HepG2 (cell line): Measurements from ENCODE around the gene MFRP.

Source experiments
- CHD2 ChIP-seq: IDR thresholded peaks from 2 replicates; pipeline ENCODE4 v1.6.1; 2011; ENCODE audit warnings: low read depth, low read length, improper control_type of control experiment
- CREB1 ChIP-seq, 2 experiments: fragments of 450-650 bp in 1 of 2; IDR thresholded peaks; 2 replicates each; pipeline ENCODE4 v1.6.1; 2016 to 2017; ENCODE audit warnings: control low read depth in 1 of 2, mild to moderate bottlenecking in 1 of 2, missing compliant biosample characterization in 1 of 2, missing genetic modification characterization in 1 of 2
- CTCF ChIP-seq: sonication (generic); formaldehyde crosslinking; IDR thresholded peaks from 2 replicates; pipeline ENCODE4 v1.5.0; 2020; ENCODE audit warnings: mild to moderate bottlenecking, missing genetic modification reagents, moderate library complexity
- ELF4 ChIP-seq: sonication (generic); formaldehyde crosslinking; IDR thresholded peaks from 2 replicates; pipeline ENCODE4 v1.5.0; 2020; ENCODE audit warnings: missing genetic modification reagents, mild to moderate bottlenecking, moderate library complexity, borderline replicate concordance
- ETS1 ChIP-seq: sonication (generic); formaldehyde crosslinking; IDR thresholded peaks from 2 replicates; pipeline ENCODE4 v1.4.0; 2020; ENCODE audit warnings: missing genetic modification reagents
- EZH2 ChIP-seq: conservative IDR thresholded peaks from 2 replicates; pipeline ENCODE4 v1.6.1; 2012; ENCODE audit warnings: mild to moderate bottlenecking, low read depth, low read length, moderate library complexity
- JUNB ChIP-seq: sonication (generic); formaldehyde crosslinking; IDR thresholded peaks from 2 replicates; pipeline ENCODE4 v1.8.0; 2022; ENCODE audit warnings: missing genetic modification reagents, mild to moderate bottlenecking, borderline replicate concordance
- POLR2AphosphoS5 ChIP-seq: IDR thresholded peaks from 2 replicates; pipeline ENCODE4 v1.6.1; 2012; ENCODE audit warnings: low read depth, low read length
- SIN3A ChIP-seq: IDR thresholded peaks from 2 replicates; pipeline ENCODE4 v1.6.1; 2011; ENCODE audit warnings: low read depth, mild to moderate bottlenecking, control low read depth, low read length, borderline replicate concordance
- SMARCC2 ChIP-seq: fragments of 450-650 bp; IDR thresholded peaks from 2 replicates; pipeline ENCODE4 v1.6.1; 2017; ENCODE audit warnings: antibody characterized with exemption, mild to moderate bottlenecking
- SRF ChIP-seq: IDR thresholded peaks from 2 replicates; pipeline ENCODE4 v1.6.1; 2011; ENCODE audit warnings: mild to moderate bottlenecking, low read depth, low read length, moderate library complexity
- ZBTB44 ChIP-seq: sonication (generic); formaldehyde crosslinking; IDR thresholded peaks from 2 replicates; pipeline ENCODE4 v1.4.0; 2020; ENCODE audit warnings: missing genetic modification reagents
- ZFP37 ChIP-seq: sonication (generic); formaldehyde crosslinking; IDR thresholded peaks from 2 replicates; pipeline ENCODE4 v1.4.0; 2020; ENCODE audit warnings: missing genetic modification reagents, borderline replicate concordance
- ZNF335 ChIP-seq: sonication (generic); formaldehyde crosslinking; IDR thresholded peaks from 2 replicates; pipeline ENCODE4 v1.4.0; 2020; ENCODE audit warnings: missing genetic modification reagents

DNA sequence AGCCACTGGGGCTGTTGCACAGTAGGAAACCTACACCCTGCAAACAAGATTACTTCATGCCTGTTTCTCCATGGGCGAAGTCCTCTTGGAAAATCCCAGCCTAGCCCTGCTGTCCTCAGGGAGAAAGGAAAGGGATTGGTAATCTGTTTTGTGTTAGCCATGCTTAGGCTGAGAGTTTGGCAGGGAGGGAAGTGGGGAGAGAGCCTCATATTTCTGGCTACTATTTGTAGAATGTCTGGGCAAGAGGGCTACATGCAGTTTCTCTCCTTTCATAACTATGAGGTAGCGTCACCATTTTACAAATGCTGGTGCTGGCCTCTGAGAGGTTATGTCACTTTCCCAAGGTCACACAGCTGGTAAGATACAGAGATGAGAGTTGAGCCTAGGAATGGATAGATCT, 737 bp upstream of the MFRP start:
- no peak for TF ChIP-seq SMARCC2
- no peak for TF ChIP-seq CHD2
- no peak for TF ChIP-seq ELF4 (CRISPR knock-in tag)
- no peak for TF ChIP-seq CTCF (CRISPR knock-in tag)
- no peak for TF ChIP-seq EZH2
- TF ChIP-seq POLR2AphosphoS5, result no peak
- no peak for TF ChIP-seq ZBTB44 (CRISPR knock-in tag)
- no peak for TF ChIP-seq JUNB (CRISPR knock-in tag)
- no peak for TF ChIP-seq SRF
- no peak for TF ChIP-seq ZNF335
- no peak for TF ChIP-seq SIN3A
- TF ChIP-seq CREB1 (IDR thresholded peaks at IDR 0.05), result 0 out of 2 replicates have a peak, but pooled peaks have one; percentile 8
- TF ChIP-seq CREB1 (CRISPR knock-in tag; IDR thresholded peaks at IDR 0.05), result no peak
- no peak for TF ChIP-seq ETS1 (CRISPR knock-in tag)
- TF ChIP-seq ZFP37, result no peak
